ENCODE measurements around the gene RNU1-2.
"Not testable (repeated sequence)": the region's sequence is repeated elsewhere in the genome, so short reads cannot be mapped to it uniquely, and the experiment has no call there.

RNU1-2 gene

DNA sequence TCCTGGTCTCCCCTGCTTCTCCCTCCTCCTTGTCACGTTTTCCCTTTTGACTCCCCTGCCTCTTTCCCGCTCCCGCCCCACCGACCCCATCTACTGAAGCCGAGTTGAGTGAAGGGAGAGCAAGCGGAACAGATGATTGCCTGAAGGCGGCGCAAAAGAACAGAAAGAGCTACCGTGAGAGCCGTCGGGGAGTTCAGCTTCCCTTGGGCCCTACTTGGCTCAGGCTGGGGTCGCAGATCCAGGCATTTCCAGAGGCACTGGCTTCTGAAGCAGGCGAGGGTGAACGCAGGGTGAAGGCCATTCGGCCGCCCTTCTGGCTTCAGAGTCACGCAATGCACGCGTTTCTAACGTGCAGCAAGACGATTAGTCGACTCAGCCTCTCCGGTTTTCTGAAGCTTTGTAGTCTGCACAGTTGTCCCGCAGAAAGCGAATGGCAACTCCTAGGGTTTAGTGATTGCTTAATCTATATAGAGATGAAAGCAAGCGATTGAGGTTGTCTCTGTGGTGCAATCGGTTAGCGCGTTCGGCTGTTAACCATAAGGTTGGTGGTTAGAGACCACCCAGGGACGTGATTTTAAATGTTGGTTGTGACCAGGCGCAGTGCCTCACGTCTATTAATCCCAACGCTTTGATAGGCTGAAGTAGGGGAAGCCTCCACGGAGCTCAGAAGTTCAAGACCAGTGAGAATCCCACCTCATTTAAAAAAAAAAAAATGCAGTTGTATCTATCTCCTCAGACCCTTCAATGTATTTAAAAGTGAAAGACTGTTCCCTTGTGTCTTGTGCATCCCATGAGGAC is 20.6 kb upstream of the RNU1-2 start:
- DNase-seq (ENCODE audit: low spot score); H3K27ac Mint-ChIP-seq; H3K4me1 Mint-ChIP-seq (ENCODE audit: low read depth); H3K9me3 Mint-ChIP-seq; H3K4me3 Mint-ChIP-seq; H3K36me3 Mint-ChIP-seq (ENCODE audit: low read depth): not testable (repeated sequence)
- H3K27me3 Mint-ChIP-seq (ENCODE audit: low read depth), result peaks cover 52% of the 10 kb centered on the region

GRCh38 chr1:16881742-16882141 is 14.0 kb upstream of the RNU1-2 start:
- DNase-seq (ENCODE audit: low spot score); H3K36me3 Mint-ChIP-seq (ENCODE audit: low read depth): not testable (repeated sequence)

GRCh38 chr1:16882986-16883385 is 12.8 kb upstream of the RNU1-2 start:
- Mint-ChIP-seq H3K27ac (no peak overlapping the region), H3K27me3 (ENCODE audit: low read depth) (peaks cover 75% of the 10 kb centered on the region), H3K4me3 (no peak overlapping the region), H3K36me3 (ENCODE audit: low read depth) (no peaks in the 10 kb centered on the region), H3K4me1 (ENCODE audit: low read depth) (no peaks in the 10 kb centered on the region), H3K9me3 (no peaks in the 10 kb centered on the region)
- DNase-seq (ENCODE audit: low spot score), result no peak

More at GRCh38 chr1:16881742-16882141, 14.0 kb upstream of the RNU1-2 start:
- H3K9me3 Mint-ChIP-seq; H3K27ac Mint-ChIP-seq; H3K4me3 Mint-ChIP-seq; H3K4me1 Mint-ChIP-seq (ENCODE audit: low read depth): not testable (repeated sequence)
- peaks cover 73% of the 10 kb centered on the region for H3K27me3 Mint-ChIP-seq (ENCODE audit: low read depth)

DNA sequence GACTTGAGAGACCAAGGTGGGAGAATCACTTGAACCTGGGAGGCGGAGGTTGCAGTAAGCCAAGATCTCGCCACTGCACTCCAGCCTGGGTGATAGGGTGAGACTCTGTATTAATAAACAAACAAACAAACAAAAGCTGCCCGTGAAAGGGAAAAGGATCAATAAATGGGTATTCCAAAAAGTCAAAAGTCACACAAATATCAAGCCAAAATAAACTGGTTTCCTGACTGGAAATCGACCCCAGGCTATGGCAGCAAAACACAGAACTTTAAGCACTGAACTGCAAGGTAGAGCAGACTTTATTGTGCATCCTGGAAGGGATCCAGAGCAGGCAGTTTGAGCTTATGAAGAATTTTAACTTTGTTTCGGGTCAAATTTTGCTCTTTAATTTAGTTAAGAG is 11.3 kb upstream of the RNU1-2 start:
- not testable (repeated sequence) for H3K4me3 Mint-ChIP-seq; DNase-seq (ENCODE audit: low spot score); H3K4me1 Mint-ChIP-seq (ENCODE audit: low read depth); H3K36me3 Mint-ChIP-seq (ENCODE audit: low read depth); H3K27ac Mint-ChIP-seq; H3K9me3 Mint-ChIP-seq
- peaks cover 84% of the 10 kb centered on the region for H3K27me3 Mint-ChIP-seq (ENCODE audit: low read depth)

- Mint-ChIP-seq H3K4me3 (no peak overlapping the region), H3K36me3 (ENCODE audit: low read depth) (no peaks in the 10 kb centered on the region), H3K27me3 (ENCODE audit: low read depth) (peaks cover 90% of the 10 kb centered on the region), H3K4me1 (ENCODE audit: low read depth) (peaks cover 15% of the 10 kb centered on the region), H3K27ac (no peak overlapping the region), H3K9me3 (no peaks in the 10 kb centered on the region)
- no peak for DNase-seq (ENCODE audit: low spot score)
These were observed 8.7 kb upstream of the RNU1-2 start for GRCh38 chr1:16886860-16887605.

DNA sequence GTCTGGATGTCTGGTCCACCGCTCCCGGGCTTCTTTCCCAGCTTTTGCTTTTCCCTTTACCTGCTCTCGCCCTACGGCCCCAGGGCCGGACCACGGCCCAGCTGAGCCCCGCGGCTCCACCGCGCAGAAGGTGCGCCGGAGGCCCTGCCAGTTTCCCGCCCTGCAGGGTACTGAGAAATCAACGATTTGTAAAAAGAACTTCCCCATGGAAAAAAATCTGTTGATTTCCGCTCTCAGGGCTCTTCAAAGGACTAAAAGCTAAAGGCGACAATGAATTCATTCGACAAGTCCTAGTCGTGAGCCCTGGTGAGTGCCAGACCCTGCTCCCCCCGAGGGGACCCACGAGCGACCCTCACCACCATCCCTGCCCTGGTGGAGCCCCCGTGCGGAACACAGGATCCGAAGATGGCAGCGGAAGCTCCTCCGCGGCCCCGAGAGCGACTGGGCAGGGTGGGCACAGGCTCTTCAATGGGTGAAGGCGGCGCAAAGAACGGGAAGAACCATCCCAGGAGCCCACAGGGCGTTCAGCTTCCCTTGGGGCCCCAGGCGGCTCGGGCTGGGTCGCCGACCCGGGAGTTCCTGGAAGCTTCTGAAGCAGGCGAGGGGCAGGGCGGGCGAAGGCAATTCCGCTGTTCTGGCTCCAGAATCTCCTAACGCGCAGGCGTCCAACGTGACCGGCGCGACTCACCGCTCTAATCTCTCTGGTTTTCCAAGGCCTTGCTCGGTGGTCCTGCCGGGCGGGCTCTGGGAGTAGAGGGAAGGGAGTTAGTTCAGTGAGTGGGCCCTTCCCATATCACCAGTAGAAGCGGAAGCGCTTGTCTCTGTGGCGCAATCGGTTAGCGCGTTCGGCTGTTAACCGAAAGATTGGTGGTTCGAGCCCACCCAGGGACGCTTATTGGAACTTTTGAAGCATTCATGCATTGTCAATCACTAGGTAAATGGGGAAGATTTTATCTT is 6.6 kb upstream of the RNU1-2 start:
- Mint-ChIP-seq H3K27me3 (ENCODE audit: low read depth) (peaks cover 81% of the 10 kb centered on the region), H3K4me3 (peak overlapping the region; percentile 85), H3K36me3 (ENCODE audit: low read depth) (no peaks in the 10 kb centered on the region), H3K9me3 (no peaks in the 10 kb centered on the region), H3K27ac (no peak overlapping the region), H3K4me1 (ENCODE audit: low read depth) (peaks cover 15% of the 10 kb centered on the region)
- peak; percentile 30 for DNase-seq (ENCODE audit: low spot score)

- not testable (repeated sequence) for DNase-seq (ENCODE audit: low spot score); H3K9me3 Mint-ChIP-seq; H3K27ac Mint-ChIP-seq; H3K36me3 Mint-ChIP-seq (ENCODE audit: low read depth)
- Mint-ChIP-seq H3K27me3 (ENCODE audit: low read depth) (peaks cover 72% of the 10 kb centered on the region), H3K4me3 (peak overlapping the region; percentile 3), H3K4me1 (ENCODE audit: low read depth) (peaks cover 23% of the 10 kb centered on the region)
These were observed 5.2 kb upstream of the RNU1-2 start for GRCh38 chr1:16890539-16891021.

GRCh38 chr1:16891057-16891456 is 4.7 kb upstream of the RNU1-2 start:
- H3K36me3 Mint-ChIP-seq (ENCODE audit: low read depth); H3K4me3 Mint-ChIP-seq; H3K27ac Mint-ChIP-seq; H3K9me3 Mint-ChIP-seq; DNase-seq (ENCODE audit: low spot score): not testable (repeated sequence)
- Mint-ChIP-seq H3K4me1 (ENCODE audit: low read depth) (peaks cover 26% of the 10 kb centered on the region), H3K27me3 (ENCODE audit: low read depth) (peaks cover 67% of the 10 kb centered on the region)

DNA sequence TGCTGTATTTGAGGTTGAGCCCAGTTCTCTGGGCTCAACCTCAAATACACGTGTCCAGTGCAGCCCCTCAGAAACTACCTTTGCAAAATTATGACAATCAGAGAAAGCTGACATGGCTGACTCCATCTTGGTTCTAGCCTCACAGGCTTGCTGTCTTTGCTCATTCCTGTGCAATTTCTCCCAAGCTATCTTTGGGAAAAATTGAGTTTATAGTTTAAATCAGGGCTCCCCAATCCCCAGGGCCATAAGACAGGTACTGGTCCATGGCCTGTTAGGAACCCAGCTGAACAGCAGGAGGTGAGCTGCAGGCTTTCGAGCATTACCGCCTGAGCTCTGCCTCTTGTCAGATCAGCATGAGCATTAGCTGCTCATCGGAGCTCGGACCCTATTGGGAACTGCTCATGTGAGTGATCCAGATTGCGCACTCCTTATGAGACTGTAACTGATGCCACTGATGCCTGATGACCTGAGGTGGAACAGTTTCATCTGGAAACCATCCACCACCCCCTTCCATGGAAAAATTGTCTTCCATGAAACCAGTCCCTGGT is 2.7 kb upstream of the RNU1-2 start:
- H3K36me3 Mint-ChIP-seq (ENCODE audit: low read depth); H3K9me3 Mint-ChIP-seq; DNase-seq (ENCODE audit: low spot score); H3K4me3 Mint-ChIP-seq; H3K27ac Mint-ChIP-seq: not testable (repeated sequence)
- peaks cover 48% of the 10 kb centered on the region for H3K27me3 Mint-ChIP-seq (ENCODE audit: low read depth)
- H3K4me1 Mint-ChIP-seq (ENCODE audit: low read depth), result peaks cover 37% of the 10 kb centered on the region

GRCh38 chr1:16893796-16894195 is 2.0 kb upstream of the RNU1-2 start:
- Mint-ChIP-seq H3K4me1 (ENCODE audit: low read depth) (peaks cover 35% of the 10 kb centered on the region), H3K27me3 (ENCODE audit: low read depth) (peaks cover 41% of the 10 kb centered on the region)
- H3K4me3 Mint-ChIP-seq; DNase-seq (ENCODE audit: low spot score); H3K36me3 Mint-ChIP-seq (ENCODE audit: low read depth); H3K27ac Mint-ChIP-seq; H3K9me3 Mint-ChIP-seq: not testable (repeated sequence)

DNA sequence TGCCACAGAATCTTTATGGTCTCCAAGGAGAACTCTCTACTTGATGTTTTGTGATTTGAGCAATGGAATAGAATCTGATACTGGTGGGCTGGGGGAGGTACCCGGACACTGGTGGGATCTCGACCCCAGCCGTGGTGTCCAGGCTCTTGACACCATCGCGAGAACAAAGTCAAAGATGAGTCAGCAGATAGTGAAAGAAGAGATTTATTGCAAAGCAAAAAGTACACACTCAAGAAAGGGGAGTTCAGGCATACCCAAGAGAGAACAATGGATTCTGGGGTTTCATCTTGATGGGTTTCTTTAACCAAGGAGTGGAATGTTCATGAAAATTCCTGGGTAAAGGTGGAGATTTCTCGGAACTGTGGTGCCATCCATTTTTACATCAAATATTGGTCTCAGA is 1.4 kb upstream of the RNU1-2 start:
- peak overlapping the region; percentile 48 for H3K4me3 Mint-ChIP-seq
- peaks cover 30% of the 10 kb centered on the region for H3K4me1 Mint-ChIP-seq (ENCODE audit: low read depth)
- not testable (repeated sequence) for DNase-seq (ENCODE audit: low spot score); H3K9me3 Mint-ChIP-seq; H3K36me3 Mint-ChIP-seq (ENCODE audit: low read depth)
- peaks cover 36% of the 10 kb centered on the region for H3K27me3 Mint-ChIP-seq (ENCODE audit: low read depth)
- H3K27ac Mint-ChIP-seq, result peak overlapping the region; percentile 37

DNA sequence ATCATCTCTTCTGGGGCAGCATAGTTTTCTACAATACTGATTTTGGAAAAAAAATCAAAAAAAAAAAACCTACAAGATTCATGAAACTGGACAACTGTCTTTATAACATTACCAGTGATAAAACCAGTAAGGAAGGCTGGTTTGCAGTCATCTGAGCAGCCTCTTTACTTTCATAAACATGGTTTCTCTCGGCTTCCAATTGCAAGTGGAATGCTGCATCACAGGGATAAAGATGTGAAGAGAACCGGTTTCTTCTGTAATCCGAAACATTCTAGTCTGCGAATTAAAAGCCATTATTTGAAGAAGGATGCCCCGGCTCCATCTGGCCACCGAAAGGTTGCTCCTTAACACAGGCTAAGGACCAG is 565 bp upstream of the RNU1-2 start:
- H3K27me3 Mint-ChIP-seq (ENCODE audit: low read depth), result peaks cover 27% of the 10 kb centered on the region
- H3K9me3 Mint-ChIP-seq; H3K36me3 Mint-ChIP-seq (ENCODE audit: low read depth); DNase-seq (ENCODE audit: low spot score): not testable (repeated sequence)
- H3K4me3 Mint-ChIP-seq, result peak overlapping the region; percentile 80
- peaks cover 22% of the 10 kb centered on the region for H3K4me1 Mint-ChIP-seq (ENCODE audit: low read depth)
- H3K27ac Mint-ChIP-seq, result peak overlapping the region; percentile 100

GRCh38 chr1:16896316-16897055 is 706 bp downstream of the RNU1-2 start:
- H3K36me3 Mint-ChIP-seq (ENCODE audit: low read depth); H3K9me3 Mint-ChIP-seq: not testable (repeated sequence)
- DNase-seq (ENCODE audit: low spot score), result peak; percentile 88
- Mint-ChIP-seq H3K4me1 (ENCODE audit: low read depth) (peaks cover 30% of the 10 kb centered on the region), H3K27ac (peak overlapping the region; percentile 100), H3K27me3 (ENCODE audit: low read depth) (peaks cover 17% of the 10 kb centered on the region), H3K4me3 (peak overlapping the region; percentile 80)

Measured in T-helper 2 cell treated with Interferon-gamma antibody and Interleukin-4, amounts not matched to agents 5 μg/mL and 100 μg/mL, for 36 hours (primary cell).